SK-N-MC (cell line): ENCODE measurements around the gene RAVER2.
"Not testable (repeated sequence)": the region's sequence is repeated elsewhere in the genome, so short reads cannot be mapped to it uniquely, and the experiment has no call there.

Experiments
- EZH2 ChIP-seq: fragments of 200-600 bp; sonication (generic); IDR thresholded peaks from one replicate; pipeline ENCODE4 v1.6.1; 2017; ENCODE audit warnings: antibody characterized with exemption
- FOXP2 ChIP-seq: optimal IDR thresholded peaks from 2 replicates; pipeline ENCODE3; 2011; ENCODE audit warnings: mild to moderate bottlenecking, moderate library complexity; ENCODE audit not compliant: insufficient read depth; ENCODE audit errors: extremely low read length, control extremely low read depth
- POLR2AphosphoS5 ChIP-seq: IDR thresholded peaks from 2 replicates; pipeline ENCODE4 v1.6.1; 2012; ENCODE audit warnings: mild to moderate bottlenecking, low read depth, low read length, borderline replicate concordance

- TF ChIP-seq EZH2, POLR2AphosphoS5, FOXP2: not testable (repeated sequence)
These were observed 72.5 kb downstream of the RAVER2 start for GRCh38 chr1:64817364-64817763.
